Measurements from ENCODE around the gene DCLK1.

- no peak for TF ChIP-seq REST (IDR thresholded peaks at IDR 0.05; ENCODE audit: insufficient read depth in 1 of 2, low read depth in 2 of 2, low read length in 2 of 2)
- no peak for TF ChIP-seq TAF1 (IDR thresholded peaks at IDR 0.05; ENCODE audit: borderline replicate concordance, insufficient read depth, low read length)
- no peak for TF ChIP-seq POLR2AphosphoS5 (IDR thresholded peaks at IDR 0.05; ENCODE audit: low read depth, low read length)
Observed at GRCh38 chr13:35992964-35993363, 138.2 kb downstream of the DCLK1 start.
